HCT116 (cell line): Measurements from ENCODE around the gene CREB3L4. TPM values are rescaled to one million over a fixed set of nuclear protein-coding genes. Genes with fewer than 3 reads are reported as not detected.

Source experiments
- ATAC-seq: fragments of 200-7000 bp; cut with Tn5 transposase; 2 replicates; pipeline ENCODE4 v1.9.1; 2020; ENCODE audit warnings: mild to moderate bottlenecking, moderate library complexity
- BruUV-seq: library from RNA; stranded (reverse); fragments of 400-500 nt; replicated peaks from 2 replicates; lab custom pipeline; 2021; lab: Mats Ljungman, UMichigan
- CTCF ChIA-PET: fragments of 300-600 bp; sonication (Branson Sonifier 250); formaldehyde crosslinking; loops from one replicate; lab custom pipeline; 2021; ENCODE audit warnings: antibody characterized with exemption; lab: Charles Lee
- POLR2A ChIA-PET: fragments of 300-600, 350-600 bp; sonication (Branson Sonifier 250); formaldehyde crosslinking; loops from one replicate; lab custom pipeline; 2021; ENCODE audit warnings: antibody characterized with exemption; lab: Charles Lee
- RAD21 ChIA-PET, 2 experiments: fragments of 300-600 bp; sonication (Branson Sonifier 250); formaldehyde crosslinking; loops; one replicate each; lab custom pipeline; 2023; ENCODE audit warnings: low total read pairs in 2 of 2; ENCODE audit not compliant: uncharacterized antibody in 2 of 2, unreplicated experiment in 2 of 2, low non-redundant PET in 1 of 2; lab: Charles Lee
- DNase-seq: peaks from one replicate; pipeline ENCODE4 v3.0.0-alpha.2; 2010; ENCODE audit warnings: low read depth, low spot score
- H2AFZ ChIP-seq: fragments of 200-600 bp; shearing (Covaris generic), sonication (generic); 2 replicates; pipeline ENCODE4 v1.6.1; 2017; ENCODE audit warnings: low read depth, mixed run types, mixed read lengths, antibody characterized with exemption, low read length; ENCODE audit not compliant: poor library complexity, severe bottlenecking
- H3K27ac ChIP-seq: 2 replicates; pipeline ENCODE4 v1.5.1; 2012; ENCODE audit warnings: low read depth, low read length
- H3K27me3 ChIP-seq: fragments of 200-600 bp; sonication (generic); 2 replicates; pipeline ENCODE4 v1.6.1; 2016; ENCODE audit warnings: mixed run types, low read length, mixed read lengths; ENCODE audit not compliant: insufficient read depth
- H3K36me3 ChIP-seq, 2 experiments: fragments of 200-500 bp in 1 of 2; fragments of 200-600 bp in 1 of 2; sonication (Bioruptor generic) in 1 of 2; sonication (generic) in 1 of 2; 2 replicates each; pipeline versions ENCODE4 v1.5.1 to v1.6.1; 2014 to 2016; ENCODE audit warnings: low read length in 2 of 2, inconsistent platforms in 1 of 2, mixed read lengths in 1 of 2, mixed run types in 1 of 2; ENCODE audit not compliant: insufficient read depth in 2 of 2, control insufficient read depth in 1 of 2
- H3K4me1 ChIP-seq, 2 experiments: fragments of 200-600 bp in 1 of 2; sonication (generic) in 1 of 2; 2 replicates each; pipeline versions ENCODE4 v1.5.1 to v1.6.1; 2012 to 2017; ENCODE audit warnings: low read length in 2 of 2, inconsistent platforms in 1 of 2, mild to moderate bottlenecking in 1 of 2, mixed read lengths in 1 of 2, mixed run types in 1 of 2, moderate library complexity in 1 of 2; ENCODE audit not compliant: insufficient read depth in 2 of 2, control insufficient read depth in 1 of 2
- H3K4me2 ChIP-seq: fragments of 200-600 bp; sonication (generic); 2 replicates; pipeline ENCODE4 v1.6.1; 2017; ENCODE audit warnings: mixed run types, low read length, mixed read lengths
- H3K4me3 ChIP-seq, 2 experiments: fragments of 200-600 bp in 1 of 2; sonication (generic) in 1 of 2; replicated peaks in 1 of 2; 2 replicates each; pipeline ENCODE4 v1.5.1; 2011 to 2016; ENCODE audit warnings: low read length in 2 of 2, control low read depth in 1 of 2, low read depth in 1 of 2, mild to moderate bottlenecking in 1 of 2, mixed read lengths in 1 of 2, mixed run types in 1 of 2
- H3K79me2 ChIP-seq: fragments of 200-600 bp; sonication (generic); 2 replicates; pipeline ENCODE4 v1.6.1; 2017; ENCODE audit warnings: mild to moderate bottlenecking, mixed run types, low read length, moderate library complexity, mixed read lengths; ENCODE audit not compliant: insufficient read depth
- H3K9ac ChIP-seq: fragments of 200-600 bp; sonication (generic); 2 replicates; pipeline ENCODE4 v1.6.1; 2016; ENCODE audit warnings: low read length, mixed read lengths
- H3K9me2 ChIP-seq: fragments of 200-600 bp; sonication (generic), shearing (Covaris generic); 2 replicates; pipeline ENCODE4 v1.6.1; 2017; ENCODE audit warnings: mixed run types, mild to moderate bottlenecking, moderate library complexity; ENCODE audit not compliant: insufficient read depth
- H3K9me3 ChIP-seq, 2 experiments: fragments of 200-500 bp in 1 of 2; fragments of 200-600 bp in 1 of 2; sonication (Bioruptor generic) in 1 of 2; sonication (generic) in 1 of 2; 2 replicates each; pipeline ENCODE4 v1.6.1; 2014 to 2017; ENCODE audit warnings: low read length in 2 of 2, mixed read lengths in 2 of 2, inconsistent platforms in 1 of 2, low read depth in 1 of 2, mild to moderate bottlenecking in 1 of 2, mixed run types in 1 of 2, moderate library complexity in 1 of 2; ENCODE audit not compliant: control insufficient read depth in 1 of 2, insufficient read depth in 1 of 2
- H4K20me1 ChIP-seq: fragments of 200-600 bp; sonication (generic), shearing (Covaris generic); 2 replicates; pipeline ENCODE4 v1.6.1; 2017; ENCODE audit warnings: mixed run types, mild to moderate bottlenecking, moderate library complexity; ENCODE audit not compliant: insufficient read depth
- ATF3 ChIP-seq: IDR thresholded peaks from 2 replicates; pipeline ENCODE4 v1.6.1; 2012
- CBX3 ChIP-seq: IDR thresholded peaks from 2 replicates; pipeline ENCODE4 v1.6.1; 2012; ENCODE audit warnings: low read depth
- EGR1 ChIP-seq: IDR thresholded peaks from 2 replicates; pipeline ENCODE4 v1.6.1; 2012; ENCODE audit warnings: low read depth
- ELF1 ChIP-seq: IDR thresholded peaks from 2 replicates; pipeline ENCODE4 v1.6.1; 2012; ENCODE audit warnings: low read depth, borderline replicate concordance
- EZH2 ChIP-seq: fragments of 200-600 bp; sonication (generic); IDR thresholded peaks from 2 replicates; pipeline ENCODE4 v1.6.1; 2017; ENCODE audit warnings: antibody characterized with exemption, mixed run types
- FOSL1 ChIP-seq: IDR thresholded peaks from 2 replicates; pipeline ENCODE4 v1.6.1; 2012; ENCODE audit warnings: low read depth
- JUND ChIP-seq: IDR thresholded peaks from 2 replicates; pipeline ENCODE4 v1.6.1; 2012
- POLR2A ChIP-seq: IDR thresholded peaks from 2 replicates; pipeline ENCODE4 v1.7.0; 2011; ENCODE audit warnings: borderline replicate concordance; ENCODE audit not compliant: insufficient read depth, insufficient read length; ENCODE audit errors: extremely low read depth
- RAD21 ChIP-seq: IDR thresholded peaks from 2 replicates; pipeline ENCODE4 v1.6.1; 2012; ENCODE audit warnings: low read depth, mild to moderate bottlenecking
- SRF ChIP-seq: IDR thresholded peaks from 2 replicates; pipeline ENCODE4 v1.6.1; 2012; ENCODE audit warnings: low read depth
- YY1 ChIP-seq: IDR thresholded peaks from 2 replicates; pipeline ENCODE4 v1.6.1; 2011; ENCODE audit warnings: low read length, low read depth, moderate library complexity, mild to moderate bottlenecking; ENCODE audit not compliant: insufficient replicate concordance; ENCODE audit errors: extremely low read depth
- ZFX ChIP-seq: fragments of 450-650 bp; IDR thresholded peaks from 2 replicates; pipeline ENCODE4 v1.6.1; 2017
- intact Hi-C: fragments of 100-400 bp; cut with micrococcal nuclease; formaldehyde crosslinking; loops from 2 replicates; pipeline ENCODE4 v1.10.0; 2022
- total RNA-seq: library from RNA; stranded (reverse); gene quantifications from one replicate; pipeline ENCODE4 v1.2.1, GENCODE V29; 2021; ENCODE audit not compliant: unreplicated experiment
- TF ChIP-seq, protein P1 (sequence below), 3 experiments: fragments of 200-600 bp in 1 of 3; sonication (generic) in 1 of 3; IDR thresholded peaks in 2 of 3; conservative IDR thresholded peaks in 1 of 3; 2 replicates each; pipeline ENCODE4 v1.5.1; 2012 to 2017; ENCODE audit warnings: low read depth in 2 of 3, low read length in 2 of 3, antibody characterized with exemption in 1 of 3, borderline replicate concordance in 1 of 3, control low read depth in 1 of 3, mild to moderate bottlenecking in 1 of 3, mixed read lengths in 1 of 3, mixed run types in 1 of 3, moderate library complexity in 1 of 3; ENCODE audit not compliant: insufficient read depth in 1 of 3

CREB3L4 gene
- total RNA-seq, 1 experiment from 2014 or later: 15.3 TPM

DNA sequence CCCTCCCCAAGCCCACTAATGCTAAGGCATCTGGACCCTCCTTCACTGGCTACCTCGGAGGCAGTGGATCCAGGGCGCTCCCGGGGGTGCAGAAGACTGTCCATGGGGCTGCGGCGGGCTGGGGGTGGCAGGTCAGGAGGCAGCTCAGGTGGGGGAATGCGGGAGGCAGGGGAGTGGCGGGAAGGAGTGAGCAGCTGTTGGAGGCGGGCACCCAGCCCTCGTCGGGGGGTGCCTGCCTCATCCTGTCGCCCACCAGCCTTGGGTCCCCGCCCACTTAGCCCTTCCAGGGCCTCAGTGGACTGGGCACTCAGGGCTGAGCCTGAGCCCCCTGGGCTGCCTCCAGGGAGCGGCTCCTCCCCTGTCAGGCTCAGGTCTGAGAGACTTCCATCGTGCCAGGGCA, 34.3 kb upstream of the CREB3L4 start:
- DNase-seq (no peak), ATAC-seq (no peak)
- POLR2A ChIA-PET: no interaction called here
- Histone ChIP-seq H3K4me3 (no peak overlapping the region), H3K4me2 (no peak overlapping the region), H3K36me3 (peaks cover 13 to 22% of the 10 kb centered on the region in 2 experiments; a peak in 3 of 4 replicates), H3K27me3 (no peaks in the 10 kb centered on the region), H3K9me3 (no peaks in the 10 kb centered on the region), H3K4me1 (no peaks in the 10 kb centered on the region), H3K27ac (no peak overlapping the region), H3K79me2 (no peaks in the 10 kb centered on the region)
- CTCF ChIA-PET: no interaction called here
- BruUV-seq: no TSS peak
- RAD21 ChIA-PET: no interaction called here
- TF ChIP-seq EZH2: no peak
- no peak for TF ChIP-seq JUND
- TF ChIP-seq, protein P1, sequence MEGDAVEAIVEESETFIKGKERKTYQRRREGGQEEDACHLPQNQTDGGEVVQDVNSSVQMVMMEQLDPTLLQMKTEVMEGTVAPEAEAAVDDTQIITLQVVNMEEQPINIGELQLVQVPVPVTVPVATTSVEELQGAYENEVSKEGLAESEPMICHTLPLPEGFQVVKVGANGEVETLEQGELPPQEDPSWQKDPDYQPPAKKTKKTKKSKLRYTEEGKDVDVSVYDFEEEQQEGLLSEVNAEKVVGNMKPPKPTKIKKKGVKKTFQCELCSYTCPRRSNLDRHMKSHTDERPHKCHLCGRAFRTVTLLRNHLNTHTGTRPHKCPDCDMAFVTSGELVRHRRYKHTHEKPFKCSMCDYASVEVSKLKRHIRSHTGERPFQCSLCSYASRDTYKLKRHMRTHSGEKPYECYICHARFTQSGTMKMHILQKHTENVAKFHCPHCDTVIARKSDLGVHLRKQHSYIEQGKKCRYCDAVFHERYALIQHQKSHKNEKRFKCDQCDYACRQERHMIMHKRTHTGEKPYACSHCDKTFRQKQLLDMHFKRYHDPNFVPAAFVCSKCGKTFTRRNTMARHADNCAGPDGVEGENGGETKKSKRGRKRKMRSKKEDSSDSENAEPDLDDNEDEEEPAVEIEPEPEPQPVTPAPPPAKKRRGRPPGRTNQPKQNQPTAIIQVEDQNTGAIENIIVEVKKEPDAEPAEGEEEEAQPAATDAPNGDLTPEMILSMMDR (IDR thresholded peaks at IDR 0.05 in 2 of 3, conservative IDR thresholded peaks at IDR 0.05 in 1 of 3; ENCODE audit: borderline replicate concordance in 1 of 3, insufficient read depth in 1 of 3, low read depth in 2 of 3, low read length in 2 of 3): no peak
- TF ChIP-seq ELF1: no peak
- no peak for TF ChIP-seq EGR1
- no peak for TF ChIP-seq POLR2A
- TF ChIP-seq ATF3: no peak
- no peak for TF ChIP-seq RAD21
- TF ChIP-seq ZFX: no peak
- TF ChIP-seq SRF: no peak
- TF ChIP-seq YY1: no peak
- TF ChIP-seq CBX3: no peak
- TF ChIP-seq FOSL1: no peak
- TF ChIP-seq, all 23 proteins: peak for 0
- Histone ChIP-seq H2AFZ (no peak overlapping the region), H4K20me1 (no peaks in the 10 kb centered on the region), H3K9me2 (no peaks in the 10 kb centered on the region), H3K9ac (no peak overlapping the region)
- intact Hi-C loops: no loop called here
